ENCODE measurements around the gene ATP13A3.

DNA sequence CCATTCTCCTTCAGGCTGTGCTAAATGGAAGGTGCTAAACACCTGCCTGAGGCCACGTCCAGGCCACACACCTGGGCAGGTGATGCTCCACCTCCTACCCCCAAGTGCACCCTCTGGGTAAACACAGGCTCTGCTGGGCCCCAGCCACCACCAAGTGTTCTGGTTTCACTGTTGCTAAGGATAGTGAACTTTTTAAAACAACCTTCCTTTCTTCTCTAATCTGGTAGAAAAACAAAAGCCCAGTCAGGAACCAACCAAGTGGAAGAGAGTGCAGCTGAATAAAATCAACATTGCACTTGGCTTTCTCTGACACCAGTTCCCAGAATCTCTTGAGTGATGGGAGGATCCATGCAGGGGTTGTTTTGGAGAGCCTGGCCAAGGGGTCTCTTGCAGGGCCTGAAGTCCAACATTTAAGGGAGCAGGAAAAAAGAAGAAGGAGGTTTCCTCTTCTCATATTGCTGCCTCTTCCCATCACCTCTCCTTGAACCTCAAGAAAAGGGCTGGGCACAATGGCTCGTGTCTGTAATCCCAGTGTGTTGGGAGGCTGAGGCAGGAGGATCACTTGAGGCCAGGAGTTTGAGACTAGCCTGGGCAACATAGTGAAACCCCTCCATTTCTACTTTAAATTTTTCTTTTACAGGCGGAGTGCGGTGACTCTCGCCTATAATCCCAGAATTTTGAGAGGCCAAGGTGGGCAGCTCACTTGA, 26.2 kb upstream of the ATP13A3 start:
- TF ChIP-seq, protein P1, sequence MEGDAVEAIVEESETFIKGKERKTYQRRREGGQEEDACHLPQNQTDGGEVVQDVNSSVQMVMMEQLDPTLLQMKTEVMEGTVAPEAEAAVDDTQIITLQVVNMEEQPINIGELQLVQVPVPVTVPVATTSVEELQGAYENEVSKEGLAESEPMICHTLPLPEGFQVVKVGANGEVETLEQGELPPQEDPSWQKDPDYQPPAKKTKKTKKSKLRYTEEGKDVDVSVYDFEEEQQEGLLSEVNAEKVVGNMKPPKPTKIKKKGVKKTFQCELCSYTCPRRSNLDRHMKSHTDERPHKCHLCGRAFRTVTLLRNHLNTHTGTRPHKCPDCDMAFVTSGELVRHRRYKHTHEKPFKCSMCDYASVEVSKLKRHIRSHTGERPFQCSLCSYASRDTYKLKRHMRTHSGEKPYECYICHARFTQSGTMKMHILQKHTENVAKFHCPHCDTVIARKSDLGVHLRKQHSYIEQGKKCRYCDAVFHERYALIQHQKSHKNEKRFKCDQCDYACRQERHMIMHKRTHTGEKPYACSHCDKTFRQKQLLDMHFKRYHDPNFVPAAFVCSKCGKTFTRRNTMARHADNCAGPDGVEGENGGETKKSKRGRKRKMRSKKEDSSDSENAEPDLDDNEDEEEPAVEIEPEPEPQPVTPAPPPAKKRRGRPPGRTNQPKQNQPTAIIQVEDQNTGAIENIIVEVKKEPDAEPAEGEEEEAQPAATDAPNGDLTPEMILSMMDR (IDR thresholded peaks at IDR 0.05), result no peak
- TF ChIP-seq POLR2AphosphoS5 (IDR thresholded peaks at IDR 0.05), result no peak

Measured in transverse colon (tissue), 4 donors.